Activated B cell treated with CpG ODN at 0.5 μM for 24 hours (primary cell): ENCODE measurements around the gene KLHL6. TPM values are rescaled to one million over a fixed set of nuclear protein-coding genes. Genes with fewer than 3 reads are reported as not detected.

Experiments used
- ATAC-seq: fragments of 200-7000 bp; cut with Tn5 transposase; one replicate; pipeline ENCODE4 v1.10.0; 2021; ENCODE audit warnings: low read depth, mild to moderate bottlenecking, moderate library complexity
- CTCF ChIA-PET: fragments of 350-600 bp; sonication (Branson Sonifier 250); formaldehyde crosslinking; loops from one replicate; lab custom pipeline; 2021; ENCODE audit warnings: antibody characterized with exemption; lab: Charles Lee
- POLR2A ChIA-PET: fragments of 350-600 bp; sonication (Branson Sonifier 250); formaldehyde crosslinking; loops from one replicate; lab custom pipeline; 2021; ENCODE audit warnings: antibody characterized with exemption; lab: Charles Lee
- DNase-seq: peaks from one replicate; pipeline ENCODE4 v3.0.0; 2022
- H3K27ac Mint-ChIP-seq: one replicate; pipeline ENCODE4 v1.8.0; 2020; ENCODE audit warnings: mixed read lengths
- H3K27me3 Mint-ChIP-seq: one replicate; pipeline ENCODE4 v1.8.0; 2021; ENCODE audit warnings: mixed read lengths
- H3K36me3 Mint-ChIP-seq: one replicate; pipeline ENCODE4 v1.8.0; 2021; ENCODE audit warnings: low read depth, mixed read lengths
- H3K4me1 Mint-ChIP-seq: one replicate; pipeline ENCODE4 v1.8.0; 2021; ENCODE audit warnings: mixed read lengths
- H3K4me3 Mint-ChIP-seq: one replicate; pipeline ENCODE4 v1.8.0; 2020; ENCODE audit warnings: mild to moderate bottlenecking, mixed read lengths
- H3K9me3 Mint-ChIP-seq: one replicate; pipeline ENCODE4 v1.8.0; 2020; ENCODE audit warnings: mixed read lengths
- CTCF ChIP-seq: fragments of 200-600 bp; IDR thresholded peaks from one replicate; pipeline ENCODE4 v1.8.0; 2022; ENCODE audit warnings: antibody characterized with exemption, mild to moderate bottlenecking
- intact Hi-C: fragments of 100-400 bp; cut with micrococcal nuclease; formaldehyde crosslinking; loops from one replicate; pipeline ENCODE4 v1.15.1; 2024
- total RNA-seq: library from RNA; stranded (reverse); gene quantifications from 2 replicates; pipeline ENCODE4 v1.2.3, GENCODE V29; 2022

KLHL6 gene
- total RNA-seq, 1 donor from 2014 or later: 41.7 TPM

GRCh38 chr3:183551930-183552329 lies 3.6 kb downstream of the KLHL6 start:
- Mint-ChIP-seq H3K27me3 (no peaks in the 10 kb centered on the region), H3K36me3 (peaks cover 48% of the 10 kb centered on the region), H3K9me3 (peaks cover 3% of the 10 kb centered on the region), H3K27ac (peak overlapping the region; percentile 99), H3K4me3 (peak overlapping the region; percentile 98), H3K4me1 (peaks cover 81% of the 10 kb centered on the region)
- intact Hi-C loops: loop anchor here (1.0 kb wide), 1 partner anchor 11 kb away; no protein-coding TSS in a partner anchor
- POLR2A ChIA-PET: interaction anchor here (0.6 to 4.2 kb wide), 5 partner anchors 11 to 82 kb away, joined by 4 to 33 read pairs (median 5); no protein-coding TSS in a partner anchor
- TF ChIP-seq CTCF: no peak
- DNase-seq (no peak), ATAC-seq (peak; percentile 10)
- CTCF ChIA-PET: interaction anchor here (1.2 to 1.9 kb wide), 5 partner anchors 15 to 82 kb away, joined by 3 to 7 read pairs (median 4); no protein-coding TSS in a partner anchor

- peaks cover 84% of the 10 kb centered on the region for H3K4me1 Mint-ChIP-seq
- no peak overlapping the region for H3K4me3 Mint-ChIP-seq
- no peak for DNase-seq
- ATAC-seq: no peak
- no peak overlapping the region for H3K27ac Mint-ChIP-seq
- no peaks in the 10 kb centered on the region for H3K27me3 Mint-ChIP-seq
- CTCF ChIA-PET: interaction anchor here (1.4 kb wide), 1 partner anchor 9 kb away, joined by 3 read pairs; no protein-coding TSS in a partner anchor
- TF ChIP-seq CTCF: no peak
- intact Hi-C loops: no loop called here
- POLR2A ChIA-PET: no interaction called here
- H3K36me3 Mint-ChIP-seq: peaks cover 50% of the 10 kb centered on the region
- peaks cover 3% of the 10 kb centered on the region for H3K9me3 Mint-ChIP-seq
Measured at GRCh38 chr3:183548262-183548769, 7.2 kb downstream of the KLHL6 start.

- intact Hi-C loops: no loop called here
- no peak for TF ChIP-seq CTCF
- H3K4me1 Mint-ChIP-seq: peaks cover 87% of the 10 kb centered on the region
- DNase-seq: no peak
- ChIA-PET CTCF (no interaction called here), POLR2A (no interaction called here)
- peaks cover 3% of the 10 kb centered on the region for H3K9me3 Mint-ChIP-seq
- H3K27ac Mint-ChIP-seq: no peak overlapping the region
- H3K36me3 Mint-ChIP-seq: peaks cover 44% of the 10 kb centered on the region
- no peak for ATAC-seq
- no peaks in the 10 kb centered on the region for H3K27me3 Mint-ChIP-seq
- no peak overlapping the region for H3K4me3 Mint-ChIP-seq
Measured at GRCh38 chr3:183546625-183547024, 8.9 kb downstream of the KLHL6 start.

GRCh38 chr3:183545708-183546107 lies 9.8 kb downstream of the KLHL6 start:
- intact Hi-C loops: loop anchor here (1.0 kb wide), 1 partner anchor 8 kb away; no protein-coding TSS in a partner anchor
- no peaks in the 10 kb centered on the region for H3K27me3 Mint-ChIP-seq
- ChIA-PET CTCF (interaction anchor here (1.4 kb wide), 1 partner anchor 9 kb away, joined by 3 read pairs; no protein-coding TSS in a partner anchor), POLR2A (interaction anchor here (1.1 to 2.2 kb wide), 3 partner anchors 9 to 19 kb away, joined by 4 to 8 read pairs (median 5); partner anchors contain the start of gene KLHL6)
- H3K36me3 Mint-ChIP-seq: peaks cover 38% of the 10 kb centered on the region
- no peak for ATAC-seq
- H3K9me3 Mint-ChIP-seq: peaks cover 3% of the 10 kb centered on the region
- peak overlapping the region; percentile 42 for H3K27ac Mint-ChIP-seq
- DNase-seq: no peak
- H3K4me3 Mint-ChIP-seq: no peak overlapping the region
- peaks cover 87% of the 10 kb centered on the region for H3K4me1 Mint-ChIP-seq
- no peak for TF ChIP-seq CTCF

- ChIA-PET POLR2A (interaction anchor here (0.8 to 3.0 kb wide), 7 partner anchors 10 to 342 kb away, joined by 3 to 31 read pairs (median 9); partner anchors contain the start of genes KLHL6 and PARL), CTCF (interaction anchor here (1.4 to 2.6 kb wide), 4 partner anchors 13 to 49 kb away, joined by 4 to 12 read pairs (median 5); partner anchors contain the start of gene KLHL6)
- peak overlapping the region; percentile 91 for H3K27ac Mint-ChIP-seq
- H3K27me3 Mint-ChIP-seq: no peaks in the 10 kb centered on the region
- ATAC-seq: no peak
- DNase-seq: no peak
- peaks cover 94% of the 10 kb centered on the region for H3K4me1 Mint-ChIP-seq
- peak overlapping the region; percentile 78 for H3K4me3 Mint-ChIP-seq
- intact Hi-C loops: no loop called here
- TF ChIP-seq CTCF: no peak
- no peaks in the 10 kb centered on the region for H3K9me3 Mint-ChIP-seq
- H3K36me3 Mint-ChIP-seq: peaks cover 25% of the 10 kb centered on the region
Measured at GRCh38 chr3:183542355-183542754, 13.2 kb downstream of the KLHL6 start.
